IPS DF 4.7 (cell line): ENCODE results near the gene PIGP.
"Not testable (repeated sequence)": the region's sequence is repeated elsewhere in the genome, so short reads cannot be mapped to it uniquely, and the experiment has no call there.

Source experiments
- DNase-seq: peaks from one replicate; pipeline ENCODE4 v3.0.0-alpha.2; 2013; ENCODE audit warnings: low spot score; ENCODE audit errors: extremely low read depth

PIGP gene

GRCh38 chr21:37076087-37076850, 3.4 kb upstream of the PIGP start:
- DNase-seq: no peak

GRCh38 chr21:37075214-37075770, 2.4 kb upstream of the PIGP start:
- DNase-seq: no peak

- DNase-seq: no peak
Measured at GRCh38 chr21:37074546-37074945, 1.7 kb upstream of the PIGP start.

- DNase-seq: no peak
Measured at GRCh38 chr21:37074197-37074510, 1.3 kb upstream of the PIGP start.

- no peak for DNase-seq
Measured at GRCh38 chr21:37073417-37074196, 736 bp upstream of the PIGP start.

- DNase-seq: no peak
Measured at GRCh38 chr21:37072274-37072987, 440 bp downstream of the PIGP start.

- DNase-seq: no peak
Measured at GRCh38 chr21:37071561-37072273, 1.2 kb downstream of the PIGP start.

- DNase-seq: no peak
Measured at GRCh38 chr21:37065561-37066177, 7.2 kb downstream of the PIGP start.

GRCh38 chr21:37064841-37065240, 8.0 kb downstream of the PIGP start:
- no peak for DNase-seq

GRCh38 chr21:37063433-37063832, 9.4 kb downstream of the PIGP start:
- DNase-seq: no peak

GRCh38 chr21:37062593-37062935, 10.3 kb downstream of the PIGP start:
- no peak for DNase-seq

- DNase-seq: no peak
Measured at GRCh38 chr21:37061926-37062592, 10.8 kb downstream of the PIGP start.

GRCh38 chr21:37060296-37060695, 12.6 kb downstream of the PIGP start:
- no peak for DNase-seq

- DNase-seq: no peak
Measured at GRCh38 chr21:37059181-37059580, 13.7 kb downstream of the PIGP start.

- no peak for DNase-seq
Measured at GRCh38 chr21:37058261-37058660, 14.6 kb downstream of the PIGP start.

GRCh38 chr21:37057614-37058013, 15.3 kb downstream of the PIGP start:
- no peak for DNase-seq

- DNase-seq: no peak
Measured at GRCh38 chr21:37055271-37055855, 17.5 kb downstream of the PIGP start.

- not testable (repeated sequence) for DNase-seq
Measured at GRCh38 chr21:37049741-37050140, 23.1 kb downstream of the PIGP start.

- DNase-seq: no peak
Measured at GRCh38 chr21:37047079-37047478, 25.8 kb downstream of the PIGP start.

GRCh38 chr21:37045556-37045955, 27.3 kb downstream of the PIGP start:
- DNase-seq: no peak
